ENCODE measurements around the gene EEF1B2.
"Not testable (repeated sequence)": the region's sequence is repeated elsewhere in the genome, so short reads cannot be mapped to it uniquely, and the experiment has no call there.

EEF1B2 gene

GRCh38 chr2:206163251-206163880 is 3.7 kb downstream of the EEF1B2 start:
- no peak overlapping the region for H3K4me3 ChIP-seq
- H3K9ac ChIP-seq, result 0 out of 2 replicates have a peak overlapping the region, but pooled peaks have one; percentile 19
- H3K9me3 ChIP-seq, result peaks cover 7% of the 10 kb centered on the region
- H3K27me3 ChIP-seq, result no peaks in the 10 kb centered on the region
- no peak for TF ChIP-seq Cebpa-rat (IDR thresholded peaks at IDR 0.05)
- H3K4me1 ChIP-seq, result peaks cover 23% of the 10 kb centered on the region
- H3K4me2 ChIP-seq, result 0 out of 2 replicates have a peak overlapping the region, but pooled peaks have one; percentile 22
- H3K36me3 ChIP-seq, result peaks cover 67% of the 10 kb centered on the region
- peaks cover 44% of the 10 kb centered on the region for H4K20me1 ChIP-seq
- no peak overlapping the region for H3K27ac ChIP-seq

GRCh38 chr2:206164261-206164862 is 4.7 kb downstream of the EEF1B2 start:
- peaks cover 44% of the 10 kb centered on the region for H4K20me1 ChIP-seq
- H3K9me3 ChIP-seq, result peaks cover 17% of the 10 kb centered on the region
- H3K27ac ChIP-seq, result no peak overlapping the region
- no peak for TF ChIP-seq Cebpa-rat (IDR thresholded peaks at IDR 0.05)
- H3K36me3 ChIP-seq, result peaks cover 76% of the 10 kb centered on the region
- no peak overlapping the region for H3K4me2 ChIP-seq
- no peaks in the 10 kb centered on the region for H3K27me3 ChIP-seq
- peaks cover 23% of the 10 kb centered on the region for H3K4me1 ChIP-seq
- no peak overlapping the region for H3K4me3 ChIP-seq
- H3K9ac ChIP-seq, result no peak overlapping the region

GRCh38 chr2:206168230-206168629 is 8.5 kb downstream of the EEF1B2 start:
- not testable (repeated sequence) for H3K27me3 ChIP-seq, H3K4me2 ChIP-seq, H3K9ac ChIP-seq, H3K4me1 ChIP-seq, H3K4me3 ChIP-seq, H3K27ac ChIP-seq
- Histone ChIP-seq H3K9me3 (peaks cover 39% of the 10 kb centered on the region), H3K36me3 (peaks cover 55% of the 10 kb centered on the region), H4K20me1 (peaks cover 15% of the 10 kb centered on the region)

- not testable (repeated sequence) for H3K4me3 ChIP-seq, H3K9ac ChIP-seq, H3K27ac ChIP-seq, H3K4me1 ChIP-seq, H3K27me3 ChIP-seq, H4K20me1 ChIP-seq, H3K4me2 ChIP-seq
- peaks cover 40% of the 10 kb centered on the region for H3K9me3 ChIP-seq
- H3K36me3 ChIP-seq, result peaks cover 32% of the 10 kb centered on the region
These were observed 12.1 kb downstream of the EEF1B2 start for GRCh38 chr2:206171624-206172397.

- H3K9me3 ChIP-seq, result peaks cover 35% of the 10 kb centered on the region
- H3K4me2 ChIP-seq, result no peak overlapping the region
- H3K27ac ChIP-seq, result no peak overlapping the region
- no peak overlapping the region for H3K4me3 ChIP-seq
- H3K9ac ChIP-seq, result no peak overlapping the region
- no peaks in the 10 kb centered on the region for H3K27me3 ChIP-seq
- H3K4me1 ChIP-seq, result no peaks in the 10 kb centered on the region
- H4K20me1 ChIP-seq, result no peaks in the 10 kb centered on the region
- no peak for TF ChIP-seq Cebpa-rat (IDR thresholded peaks at IDR 0.05)
- H3K36me3 ChIP-seq, result peaks cover 19% of the 10 kb centered on the region; the same call in 1 of the 2 replicates
These were observed 13.5 kb downstream of the EEF1B2 start for GRCh38 chr2:206173147-206173546.

- no peaks in the 10 kb centered on the region for H4K20me1 ChIP-seq
- no peak overlapping the region for H3K27ac ChIP-seq
- no peak overlapping the region for H3K4me3 ChIP-seq
- H3K4me2 ChIP-seq, result no peak overlapping the region
- H3K36me3 ChIP-seq, result no peaks in the 10 kb centered on the region
- no peaks in the 10 kb centered on the region for H3K27me3 ChIP-seq
- no peak overlapping the region for H3K9ac ChIP-seq
- H3K4me1 ChIP-seq, result no peaks in the 10 kb centered on the region
- no peak for TF ChIP-seq Cebpa-rat (IDR thresholded peaks at IDR 0.05)
- H3K9me3 ChIP-seq, result peaks cover 9% of the 10 kb centered on the region; the same call in 1 of the 2 replicates
These were observed 16.4 kb downstream of the EEF1B2 start for GRCh38 chr2:206176121-206176520.

- H3K9me3 ChIP-seq, result peaks cover 4% of the 10 kb centered on the region; the same call in 1 of the 2 replicates
- no peaks in the 10 kb centered on the region for H3K36me3 ChIP-seq
- H4K20me1 ChIP-seq, result no peaks in the 10 kb centered on the region
- no peak overlapping the region for H3K4me3 ChIP-seq
- H3K9ac ChIP-seq, result no peak overlapping the region
- H3K27ac ChIP-seq, result no peak overlapping the region
- no peaks in the 10 kb centered on the region for H3K4me1 ChIP-seq
- no peak overlapping the region for H3K4me2 ChIP-seq
- no peak for TF ChIP-seq Cebpa-rat (IDR thresholded peaks at IDR 0.05)
- H3K27me3 ChIP-seq, result no peaks in the 10 kb centered on the region
These were observed 17.2 kb downstream of the EEF1B2 start for GRCh38 chr2:206176901-206177300.

GRCh38 chr2:206181526-206181925 is 21.8 kb downstream of the EEF1B2 start:
- H3K27me3 ChIP-seq, H3K4me3 ChIP-seq, H3K27ac ChIP-seq, H3K4me1 ChIP-seq, H3K9me3 ChIP-seq, H3K9ac ChIP-seq, H4K20me1 ChIP-seq, H3K4me2 ChIP-seq, H3K36me3 ChIP-seq: not testable (repeated sequence)

- no peaks in the 10 kb centered on the region for H3K36me3 ChIP-seq
- TF ChIP-seq Cebpa-rat (IDR thresholded peaks at IDR 0.05), result no peak
- no peaks in the 10 kb centered on the region for H4K20me1 ChIP-seq
- H3K9ac ChIP-seq, result no peak overlapping the region
- H3K4me3 ChIP-seq, result no peak overlapping the region
- H3K4me2 ChIP-seq, result no peak overlapping the region
- no peak overlapping the region for H3K27ac ChIP-seq
- no peaks in the 10 kb centered on the region for H3K4me1 ChIP-seq
- no peaks in the 10 kb centered on the region for H3K27me3 ChIP-seq
- no peaks in the 10 kb centered on the region for H3K9me3 ChIP-seq
These were observed 30.0 kb downstream of the EEF1B2 start for GRCh38 chr2:206189691-206190090.

GRCh38 chr2:206190111-206190510 is 30.4 kb downstream of the EEF1B2 start:
- no peak for TF ChIP-seq Cebpa-rat (IDR thresholded peaks at IDR 0.05)
- H3K4me3 ChIP-seq, result no peak overlapping the region

More at GRCh38 chr2:206190111-206190510, 30.4 kb downstream of the EEF1B2 start:
- Histone ChIP-seq H3K9ac (no peak overlapping the region), H3K27ac (no peak overlapping the region), H3K9me3 (no peaks in the 10 kb centered on the region), H3K27me3 (no peaks in the 10 kb centered on the region), H3K4me1 (no peaks in the 10 kb centered on the region), H3K4me2 (no peak overlapping the region), H4K20me1 (no peaks in the 10 kb centered on the region), H3K36me3 (no peaks in the 10 kb centered on the region)

Measured in BLaER1 (cell line).